GM12878 (cell line): ENCODE data around the gene RPGRIP1. TPM values are rescaled to one million over a fixed set of nuclear protein-coding genes. Genes with fewer than 3 reads are reported as not detected.

Source experiments
- CBFB ChIP-seq: IDR thresholded peaks from 2 replicates; pipeline ENCODE4 v1.6.1; 2016; ENCODE audit warnings: antibody characterized with exemption, low read depth
- CHD2 ChIP-seq: IDR thresholded peaks from 2 replicates; pipeline ENCODE4 v1.6.1; 2011; ENCODE audit warnings: low read depth, low read length, improper control_type of control experiment, borderline replicate concordance
- CHD4 ChIP-seq: fragments of 200-600 bp; sonication (generic); IDR thresholded peaks from 2 replicates; pipeline ENCODE4 v1.6.1; 2016; ENCODE audit warnings: mild to moderate bottlenecking
- FOS ChIP-seq: IDR thresholded peaks from 3 replicates; pipeline ENCODE4 v1.6.1; 2011; ENCODE audit warnings: borderline replicate concordance; ENCODE audit not compliant: insufficient read length; ENCODE audit errors: extremely low read depth
- HCFC1 ChIP-seq: fragments of 150-350 bp; IDR thresholded peaks from 2 replicates; pipeline ENCODE4 v1.6.1; 2014; ENCODE audit warnings: low read length
- MEF2A ChIP-seq: IDR thresholded peaks from 2 replicates; pipeline ENCODE4 v1.6.1; 2011; ENCODE audit warnings: low read depth, mild to moderate bottlenecking, low read length, moderate library complexity; ENCODE audit not compliant: insufficient read depth
- PAX8 ChIP-seq: fragments of 450-650 bp; IDR thresholded peaks from 2 replicates; pipeline ENCODE4 v1.6.1; 2017; ENCODE audit warnings: mild to moderate bottlenecking, moderate library complexity
- POLR2AphosphoS5 ChIP-seq: IDR thresholded peaks from 2 replicates; pipeline ENCODE4 v1.6.1; 2011; ENCODE audit warnings: mild to moderate bottlenecking, low read length, inconsistent platforms
- PRDM15 ChIP-seq: fragments of 450-650 bp; formaldehyde crosslinking; IDR thresholded peaks from 2 replicates; pipeline ENCODE4 v1.4.0; 2020; ENCODE audit warnings: mild to moderate bottlenecking, moderate library complexity
- RAD21 ChIP-seq: IDR thresholded peaks from 2 replicates; pipeline ENCODE4 v1.6.1; 2011; ENCODE audit warnings: mild to moderate bottlenecking, low read depth, low read length, moderate library complexity; ENCODE audit not compliant: insufficient read depth
- WRNIP1 ChIP-seq: IDR thresholded peaks from 2 replicates; pipeline ENCODE4 v1.6.1; 2011; ENCODE audit warnings: low read depth, low read length, improper control_type of control experiment, borderline replicate concordance
- ZNF622 ChIP-seq: fragments of 450-650 bp; IDR thresholded peaks from 2 replicates; pipeline ENCODE4 v1.6.1; 2017; ENCODE audit warnings: mild to moderate bottlenecking, inconsistent platforms
- ZZZ3 ChIP-seq: IDR thresholded peaks from 2 replicates; pipeline ENCODE4 v1.6.1; 2011; ENCODE audit warnings: low read depth; ENCODE audit not compliant: control insufficient read depth, insufficient read length
- polyA plus RNA-seq, 11 experiments: library from polyadenylated mRNA; depleted of rRNA in 4 of 11; unstranded in 6 of 11; stranded (reverse) in 5 of 11; fragments of >200 nt; fragmentation: Nextera tagmentation in 4 of 11; fragmentation: Illumina TruSeq in 1 of 11; extraction: Ambion mirVana in 4 of 11; extraction: Trizol in 1 of 11; gene quantifications; 1 replicate in 1 of 11; 2 replicates in 10 of 11; pipeline versions ENCODE4 v1.2.1 to v1.2.3, GENCODE V29; 2011 to 2016; ENCODE audit warnings: inconsistent platforms in 2 of 11, missing spikeins in 2 of 11, low read depth in 1 of 11
- total RNA-seq, 4 experiments: library from RNA; depleted of rRNA in 3 of 4; stranded (reverse); fragments of >200 nt in 3 of 4; fragmentation: Illumina TruSeq in 1 of 4; extraction: Trizol in 1 of 4; gene quantifications; 2 replicates each; pipeline versions ENCODE4 v1.2.1 to v1.2.3, GENCODE V29; 2013 to 2021
- TF ChIP-seq, protein P1 (sequence below), 3 experiments: IDR thresholded peaks in 2 of 3; conservative IDR thresholded peaks in 1 of 3; 2 replicates each; pipeline ENCODE4 v1.5.1; 2011; ENCODE audit warnings: low read depth in 3 of 3, low read length in 3 of 3, mild to moderate bottlenecking in 3 of 3, control low read depth in 2 of 3, moderate library complexity in 2 of 3, inconsistent platforms in 1 of 3, mixed read lengths in 1 of 3; ENCODE audit not compliant: control insufficient read depth in 2 of 3, insufficient read depth in 1 of 3; ENCODE audit errors: extremely low read depth in 1 of 3
- TF ChIP-seq, protein P2 (sequence below): fragments of 450-650 bp; IDR thresholded peaks from 2 replicates; pipeline ENCODE4 v1.6.1; 2016; ENCODE audit warnings: mild to moderate bottlenecking, moderate library complexity, borderline replicate concordance
- TF ChIP-seq, protein P3 (sequence below): fragments of 450-650 bp; IDR thresholded peaks from 2 replicates; pipeline ENCODE4 v1.6.1; 2018; ENCODE audit warnings: borderline replicate concordance, mild to moderate bottlenecking; ENCODE audit not compliant: partially characterized antibody

Gene RPGRIP1
- total and polyA plus RNA-seq, 10 of the 15 experiments (the other 5 are each of a cell fraction or from before 2014, with no cell fraction given), result 0.07 to 1.1 (median 0.30) TPM; not detected in 1

DNA sequence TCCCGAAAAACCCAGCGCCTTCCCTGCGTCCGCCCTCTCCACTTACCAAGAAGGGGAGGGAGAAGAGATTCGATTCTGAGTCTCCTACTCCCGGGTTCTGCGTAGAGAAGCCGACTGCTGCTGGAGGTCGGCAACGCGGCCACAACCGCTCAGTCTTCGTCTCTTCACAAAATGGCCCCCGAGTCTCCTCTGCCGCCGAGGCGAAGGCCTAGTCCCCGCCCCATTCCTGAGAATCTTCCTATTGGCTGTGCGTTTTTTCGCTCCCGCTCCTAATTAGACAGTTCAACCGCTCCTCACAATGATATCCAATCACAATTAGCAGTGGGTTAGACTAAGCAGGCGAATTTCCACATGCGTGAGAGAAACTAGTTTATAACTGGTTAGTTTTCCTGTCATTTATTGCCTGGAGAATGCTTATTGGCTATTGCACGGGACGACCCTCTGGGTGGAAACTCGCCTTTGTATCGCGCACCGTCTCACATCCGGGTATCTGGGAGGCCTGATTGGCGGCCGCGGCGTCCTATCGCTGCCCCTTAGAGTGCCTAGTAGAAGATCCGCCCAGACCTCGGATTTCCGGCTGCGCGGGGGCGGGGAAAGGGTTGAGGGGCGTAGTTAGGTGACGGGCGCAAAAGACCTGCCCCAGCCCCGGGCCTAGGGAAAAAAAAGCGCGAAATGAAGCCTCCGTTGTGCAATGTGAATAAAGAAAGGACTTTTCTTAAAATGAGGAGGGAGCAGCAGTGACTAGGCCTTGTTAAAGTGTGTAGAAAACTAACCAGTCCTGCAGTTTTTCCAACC lies 10.4 kb upstream of the RPGRIP1 start, which contains the start of gene HNRNPC (continued):
- TF ChIP-seq ZNF622 (no peak), CBFB (peak; percentile 93), ZZZ3 (no peak), PRDM15 (CRISPR knock-in tag) (no peak), FOS (peak; percentile 100), CHD4 (no peak), CHD2 (peak; percentile 97), MEF2A (0 out of 2 replicates have a peak, but pooled peaks have one; percentile 8), HCFC1 (peak; percentile 20), PAX8 (peak; percentile 97), POLR2AphosphoS5 (peak; percentile 100), RAD21 (no peak), WRNIP1 (no peak)
- TF ChIP-seq, protein P1, sequence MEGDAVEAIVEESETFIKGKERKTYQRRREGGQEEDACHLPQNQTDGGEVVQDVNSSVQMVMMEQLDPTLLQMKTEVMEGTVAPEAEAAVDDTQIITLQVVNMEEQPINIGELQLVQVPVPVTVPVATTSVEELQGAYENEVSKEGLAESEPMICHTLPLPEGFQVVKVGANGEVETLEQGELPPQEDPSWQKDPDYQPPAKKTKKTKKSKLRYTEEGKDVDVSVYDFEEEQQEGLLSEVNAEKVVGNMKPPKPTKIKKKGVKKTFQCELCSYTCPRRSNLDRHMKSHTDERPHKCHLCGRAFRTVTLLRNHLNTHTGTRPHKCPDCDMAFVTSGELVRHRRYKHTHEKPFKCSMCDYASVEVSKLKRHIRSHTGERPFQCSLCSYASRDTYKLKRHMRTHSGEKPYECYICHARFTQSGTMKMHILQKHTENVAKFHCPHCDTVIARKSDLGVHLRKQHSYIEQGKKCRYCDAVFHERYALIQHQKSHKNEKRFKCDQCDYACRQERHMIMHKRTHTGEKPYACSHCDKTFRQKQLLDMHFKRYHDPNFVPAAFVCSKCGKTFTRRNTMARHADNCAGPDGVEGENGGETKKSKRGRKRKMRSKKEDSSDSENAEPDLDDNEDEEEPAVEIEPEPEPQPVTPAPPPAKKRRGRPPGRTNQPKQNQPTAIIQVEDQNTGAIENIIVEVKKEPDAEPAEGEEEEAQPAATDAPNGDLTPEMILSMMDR (IDR thresholded peaks at IDR 0.05 in 2 of 3, conservative IDR thresholded peaks at IDR 0.05 in 1 of 3; ENCODE audit: control insufficient read depth in 2 of 3, extremely low read depth in 1 of 3, insufficient read depth in 1 of 3, low read depth in 3 of 3, low read length in 3 of 3), result no peak
- TF ChIP-seq, protein P2, sequence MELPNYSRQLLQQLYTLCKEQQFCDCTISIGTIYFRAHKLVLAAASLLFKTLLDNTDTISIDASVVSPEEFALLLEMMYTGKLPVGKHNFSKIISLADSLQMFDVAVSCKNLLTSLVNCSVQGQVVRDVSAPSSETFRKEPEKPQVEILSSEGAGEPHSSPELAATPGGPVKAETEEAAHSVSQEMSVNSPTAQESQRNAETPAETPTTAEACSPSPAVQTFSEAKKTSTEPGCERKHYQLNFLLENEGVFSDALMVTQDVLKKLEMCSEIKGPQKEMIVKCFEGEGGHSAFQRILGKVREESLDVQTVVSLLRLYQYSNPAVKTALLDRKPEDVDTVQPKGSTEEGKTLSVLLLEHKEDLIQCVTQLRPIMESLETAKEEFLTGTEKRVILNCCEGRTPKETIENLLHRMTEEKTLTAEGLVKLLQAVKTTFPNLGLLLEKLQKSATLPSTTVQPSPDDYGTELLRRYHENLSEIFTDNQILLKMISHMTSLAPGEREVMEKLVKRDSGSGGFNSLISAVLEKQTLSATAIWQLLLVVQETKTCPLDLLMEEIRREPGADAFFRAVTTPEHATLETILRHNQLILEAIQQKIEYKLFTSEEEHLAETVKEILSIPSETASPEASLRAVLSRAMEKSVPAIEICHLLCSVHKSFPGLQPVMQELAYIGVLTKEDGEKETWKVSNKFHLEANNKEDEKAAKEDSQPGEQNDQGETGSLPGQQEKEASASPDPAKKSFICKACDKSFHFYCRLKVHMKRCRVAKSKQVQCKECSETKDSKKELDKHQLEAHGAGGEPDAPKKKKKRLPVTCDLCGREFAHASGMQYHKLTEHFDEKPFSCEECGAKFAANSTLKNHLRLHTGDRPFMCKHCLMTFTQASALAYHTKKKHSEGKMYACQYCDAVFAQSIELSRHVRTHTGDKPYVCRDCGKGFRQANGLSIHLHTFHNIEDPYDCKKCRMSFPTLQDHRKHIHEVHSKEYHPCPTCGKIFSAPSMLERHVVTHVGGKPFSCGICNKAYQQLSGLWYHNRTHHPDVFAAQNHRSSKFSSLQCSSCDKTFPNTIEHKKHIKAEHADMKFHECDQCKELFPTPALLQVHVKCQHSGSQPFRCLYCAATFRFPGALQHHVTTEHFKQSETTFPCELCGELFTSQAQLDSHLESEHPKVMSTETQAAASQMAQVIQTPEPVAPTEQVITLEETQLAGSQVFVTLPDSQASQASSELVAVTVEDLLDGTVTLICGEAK, result peak; percentile 95
- TF ChIP-seq, protein P3, sequence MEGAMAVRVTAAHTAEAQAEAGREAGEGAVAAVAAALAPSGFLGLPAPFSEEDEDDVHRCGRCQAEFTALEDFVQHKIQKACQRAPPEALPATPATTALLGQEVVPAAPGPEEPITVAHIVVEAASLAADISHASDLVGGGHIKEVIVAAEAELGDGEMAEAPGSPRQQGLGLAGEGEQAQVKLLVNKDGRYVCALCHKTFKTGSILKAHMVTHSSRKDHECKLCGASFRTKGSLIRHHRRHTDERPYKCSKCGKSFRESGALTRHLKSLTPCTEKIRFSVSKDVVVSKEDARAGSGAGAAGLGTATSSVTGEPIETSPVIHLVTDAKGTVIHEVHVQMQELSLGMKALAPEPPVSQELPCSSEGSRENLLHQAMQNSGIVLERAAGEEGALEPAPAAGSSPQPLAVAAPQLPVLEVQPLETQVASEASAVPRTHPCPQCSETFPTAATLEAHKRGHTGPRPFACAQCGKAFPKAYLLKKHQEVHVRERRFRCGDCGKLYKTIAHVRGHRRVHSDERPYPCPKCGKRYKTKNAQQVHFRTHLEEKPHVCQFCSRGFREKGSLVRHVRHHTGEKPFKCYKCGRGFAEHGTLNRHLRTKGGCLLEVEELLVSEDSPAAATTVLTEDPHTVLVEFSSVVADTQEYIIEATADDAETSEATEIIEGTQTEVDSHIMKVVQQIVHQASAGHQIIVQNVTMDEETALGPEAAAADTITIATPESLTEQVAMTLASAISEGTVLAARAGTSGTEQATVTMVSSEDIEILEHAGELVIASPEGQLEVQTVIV, result peak; percentile 82
